Hematopoietic multipotent progenitor cell treated with erythropoietin and hydrocortisone succinate and interleukin-3 and kit ligand, for 15 days (in vitro differentiated cells): ENCODE data around the gene CAMK1G.
A peak's percentile ranks its signal among the peaks of the same experiment; 100 is the strongest.

Experiments used
- DNase-seq: peaks from one replicate; pipeline ENCODE4 v3.0.0-alpha.2; 2015; ENCODE audit warnings: low spot score

The CAMK1G gene

GRCh38 chr1:209600541-209600940 is 17.0 kb downstream of the CAMK1G start:
- DNase-seq: no peak

GRCh38 chr1:209601809-209602657 is 18.5 kb downstream of the CAMK1G start:
- peak; percentile 18 for DNase-seq

- no peak for DNase-seq
These were observed 20.4 kb downstream of the CAMK1G start for GRCh38 chr1:209603877-209604276.

GRCh38 chr1:209607102-209607794 is 23.7 kb downstream of the CAMK1G start:
- DNase-seq: no peak

- DNase-seq: no peak
These were observed 24.3 kb downstream of the CAMK1G start for GRCh38 chr1:209607795-209608178.

GRCh38 chr1:209609041-209609790 is 25.7 kb downstream of the CAMK1G start:
- no peak for DNase-seq

- no peak for DNase-seq
These were observed 26.5 kb downstream of the CAMK1G start for GRCh38 chr1:209609791-209610630.

GRCh38 chr1:209610631-209610905 is 27.1 kb downstream of the CAMK1G start:
- DNase-seq: no peak

DNA sequence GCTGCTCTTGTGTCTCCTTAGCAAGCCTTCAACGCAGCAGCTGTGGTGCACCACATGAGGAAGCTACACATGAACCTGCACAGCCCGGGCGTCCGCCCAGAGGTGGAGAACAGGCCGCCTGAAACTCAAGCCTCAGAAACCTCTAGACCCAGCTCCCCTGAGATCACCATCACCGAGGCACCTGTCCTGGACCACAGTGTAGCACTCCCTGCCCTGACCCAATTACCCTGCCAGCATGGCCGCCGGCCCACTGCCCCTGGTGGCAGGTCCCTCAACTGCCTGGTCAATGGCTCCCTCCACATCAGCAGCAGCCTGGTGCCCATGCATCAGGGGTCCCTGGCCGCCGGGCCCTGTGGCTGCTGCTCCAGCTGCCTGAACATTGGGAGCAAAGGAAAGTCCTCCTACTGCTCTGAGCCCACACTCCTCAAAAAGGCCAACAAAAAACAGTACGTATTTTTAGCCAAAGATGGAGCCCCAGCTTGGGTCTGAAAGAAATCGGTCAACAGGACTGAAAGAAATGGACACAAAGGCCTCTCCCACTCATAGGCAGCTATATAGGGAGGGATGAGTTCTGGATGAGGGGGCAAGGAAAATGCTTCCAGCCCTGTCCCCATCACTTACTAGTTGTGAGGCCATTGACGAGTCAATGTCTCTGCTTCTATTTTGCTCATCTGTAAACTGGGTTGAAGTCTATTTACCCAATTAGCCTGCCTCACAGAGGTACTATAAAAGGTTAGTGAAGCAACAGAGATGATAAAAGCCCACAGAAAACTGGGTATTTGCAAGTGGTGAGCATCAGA is 28.5 kb downstream of the CAMK1G start:
- no peak for DNase-seq

- DNase-seq: no peak
These were observed 29.3 kb downstream of the CAMK1G start for GRCh38 chr1:209612646-209613399.

DNA sequence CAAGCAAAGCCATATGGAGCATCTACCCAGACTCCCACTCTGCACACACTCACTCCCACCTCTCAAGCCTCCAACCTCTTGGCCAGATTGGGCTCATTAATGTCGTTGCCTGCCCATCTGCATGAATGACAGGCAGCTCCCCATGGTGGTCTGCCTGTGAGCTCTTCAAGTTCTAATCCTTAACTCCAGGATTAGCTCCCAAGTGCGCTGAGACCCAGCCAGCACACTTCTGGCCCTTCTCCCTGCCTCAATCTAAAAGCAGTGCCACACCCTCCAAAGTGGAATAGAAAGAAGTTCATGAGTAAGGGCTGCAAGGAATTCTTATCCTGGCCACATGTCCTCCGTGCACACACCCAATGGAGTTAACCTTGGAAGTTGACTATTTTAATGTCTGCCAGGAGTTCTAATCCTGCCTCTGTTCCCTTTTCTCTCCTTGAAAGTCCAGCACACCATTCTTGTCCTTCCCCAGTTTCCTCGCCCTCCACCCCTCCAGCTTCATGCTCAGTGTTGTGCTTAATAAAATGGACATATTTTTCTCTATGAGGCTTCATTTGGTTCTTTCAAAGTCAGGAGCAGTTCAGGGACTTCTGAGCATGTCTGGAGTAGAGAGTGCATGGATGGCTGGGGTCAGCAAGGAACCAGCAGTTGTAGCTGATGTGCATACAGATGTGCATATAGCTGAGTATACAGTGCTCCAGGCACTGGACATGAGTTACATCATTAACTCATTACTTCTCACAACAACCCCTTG is 30.1 kb downstream of the CAMK1G start:
- no peak for DNase-seq

GRCh38 chr1:209614151-209614420 is 30.6 kb downstream of the CAMK1G start:
- no peak for DNase-seq

DNA sequence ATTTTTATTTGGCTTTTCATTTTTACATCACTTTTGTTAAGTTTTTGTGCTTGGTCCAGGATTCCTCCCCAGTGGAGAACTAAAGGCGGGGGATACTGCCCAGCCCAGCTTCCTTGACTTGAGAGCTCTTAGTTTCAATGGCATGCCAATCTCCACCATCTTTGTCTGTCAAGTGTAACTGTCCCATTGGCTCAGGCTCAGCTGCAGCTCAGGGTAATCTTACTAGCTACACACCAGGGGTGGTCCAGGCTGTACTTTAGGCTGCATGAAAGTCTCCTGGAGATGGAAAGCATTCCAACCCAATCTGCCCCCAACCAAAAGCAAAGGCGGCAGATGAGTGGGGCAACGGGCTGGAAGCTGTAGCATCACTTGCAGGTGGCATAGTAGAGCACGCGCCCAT is 31.4 kb downstream of the CAMK1G start:
- no peak for DNase-seq

DNA sequence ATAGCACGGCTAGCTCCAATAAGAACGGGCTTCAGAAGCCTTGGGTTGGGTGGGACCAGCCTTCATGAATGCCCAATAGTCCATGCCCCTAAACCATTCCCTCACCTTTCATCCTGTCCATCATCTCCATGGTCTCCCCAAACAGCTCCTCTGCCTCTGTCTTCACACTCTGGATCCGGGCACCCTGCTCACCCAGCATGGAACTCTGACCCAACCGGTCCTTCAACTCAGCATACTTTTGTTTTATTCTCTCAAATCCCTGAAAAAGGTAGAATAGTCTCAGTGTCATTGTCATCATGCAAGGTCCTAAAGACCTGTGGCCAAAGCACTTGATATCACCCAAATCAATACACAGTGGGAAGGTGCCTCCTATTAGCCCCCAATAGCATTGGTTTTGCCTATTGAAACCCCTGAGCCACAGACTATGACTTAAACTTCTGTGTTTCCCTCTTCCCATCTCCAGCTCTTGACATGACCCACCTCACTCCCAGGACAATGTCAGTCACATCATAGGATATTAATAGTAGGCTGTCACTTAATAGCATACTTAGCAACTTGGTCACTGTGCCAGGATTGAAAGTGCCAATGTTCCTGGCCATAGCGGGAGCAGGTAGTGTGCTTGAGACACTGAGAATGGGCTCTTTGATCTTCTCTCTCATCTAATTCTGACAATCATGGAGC is 33.0 kb downstream of the CAMK1G start:
- DNase-seq: no peak

- DNase-seq: no peak
These were observed 33.6 kb downstream of the CAMK1G start for GRCh38 chr1:209617047-209617673.

DNA sequence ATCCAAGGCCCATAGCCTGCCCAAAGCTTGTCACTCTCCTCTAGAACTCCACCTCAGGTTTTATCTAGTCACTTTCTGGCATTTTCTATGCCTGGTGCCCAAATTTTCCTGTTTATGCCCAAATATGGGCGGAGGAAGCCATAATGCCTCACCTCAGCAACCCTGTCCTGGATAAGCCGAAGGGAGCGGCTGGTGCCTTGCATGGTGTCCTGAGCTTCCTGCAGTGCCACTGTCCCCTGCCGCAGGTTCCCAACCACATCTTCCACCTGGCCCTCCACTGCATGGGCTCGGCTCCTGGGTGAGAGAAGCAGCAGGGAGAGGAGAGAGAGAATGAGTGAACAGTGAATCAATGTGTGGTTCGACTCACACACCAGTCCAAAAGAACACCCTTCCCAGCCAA is 34.2 kb downstream of the CAMK1G start:
- no peak for DNase-seq

- no peak for DNase-seq
These were observed 34.8 kb downstream of the CAMK1G start for GRCh38 chr1:209618291-209618690.

DNA sequence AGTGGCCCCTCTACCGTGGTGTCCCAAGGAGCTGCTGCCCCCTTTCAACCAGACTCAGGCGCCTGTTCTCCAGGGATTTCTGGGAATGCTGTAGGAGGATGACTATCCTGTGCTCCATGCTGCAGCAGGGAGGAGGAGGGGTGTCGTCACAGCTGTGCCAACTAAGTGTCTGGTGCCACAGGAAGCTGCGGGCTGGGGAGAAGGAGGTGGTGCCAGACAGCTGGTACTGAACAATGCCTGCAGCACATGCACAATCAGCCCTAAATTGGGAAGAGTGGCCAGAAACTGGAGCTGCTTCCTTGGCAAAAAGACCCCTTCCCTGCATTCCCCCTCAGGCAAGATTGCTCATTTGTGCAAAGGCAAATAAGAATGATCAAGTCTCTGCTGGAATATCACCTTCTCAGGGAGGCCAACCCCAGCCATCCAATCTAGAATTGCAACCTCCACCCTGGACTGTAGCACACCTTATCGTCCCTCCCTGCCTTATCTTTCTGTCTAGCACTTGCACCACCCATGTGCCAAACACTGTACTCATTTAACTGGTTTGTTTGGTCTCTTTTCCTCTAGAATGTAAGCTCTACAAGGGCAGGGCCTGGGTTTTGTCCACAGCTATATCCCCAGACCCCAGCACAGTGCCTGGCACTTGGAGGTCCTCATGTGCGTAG is 35.4 kb downstream of the CAMK1G start:
- no peak for DNase-seq
